Peyer's patch (tissue), 4 donors: ENCODE results near the gene CDC42BPA. TPM values are rescaled to one million over a fixed set of nuclear protein-coding genes. Genes with fewer than 3 reads are reported as not detected.
A peak's percentile ranks its signal among the peaks of the same experiment; 100 is the strongest.

ENCODE experiments used
- DNase-seq, 3 donors: peaks; one replicate each; pipeline ENCODE4 v3.0.0-alpha.2; 2017 to 2019
- H3K27ac ChIP-seq, 4 donors: fragments of 200-600 bp; sonication (generic); one replicate each; pipeline ENCODE4 v1.5.1; 2016 to 2019
- H3K27me3 ChIP-seq, 2 donors: fragments of 200-600 bp; sonication (generic); one replicate each; pipeline ENCODE4 v1.5.1; 2019
- H3K36me3 ChIP-seq, 3 donors: fragments of 200-600 bp; sonication (generic); one replicate each; pipeline ENCODE4 v1.5.1; 2016 to 2019
- H3K4me1 ChIP-seq, 4 donors: fragments of 200-600 bp; sonication (generic); one replicate each; pipeline ENCODE4 v1.5.1; 2016 to 2019
- H3K4me3 ChIP-seq, 4 donors: fragments of 200-600 bp; sonication (generic); 1 replicate in 3 of 4; 2 replicates in 1 of 4; pipeline ENCODE4 v1.5.1; 2016 to 2019; ENCODE audit warnings: mild to moderate bottlenecking in 1 of 4
- H3K9me3 ChIP-seq, 4 donors: fragments of 200-600 bp; sonication (generic); one replicate each; pipeline ENCODE4 v1.5.1; 2016 to 2019; ENCODE audit warnings: mild to moderate bottlenecking in 1 of 4
- POLR2A ChIP-seq, 2 donors: fragments of 450-650 bp; IDR thresholded peaks; one replicate each; pipeline ENCODE4 v1.5.1; 2017; ENCODE audit warnings: antibody characterized with exemption in 2 of 2, mild to moderate bottlenecking in 2 of 2, moderate library complexity in 2 of 2
- small RNA-seq, 2 donors: library from RNA; depleted of rRNA; stranded (forward); fragments of <200 nt; gene quantifications; one replicate each; pipeline ENCODE3, GENCODE V24; 2016
- total RNA-seq, 4 donors: library from RNA; depleted of rRNA; stranded (reverse); fragments of >200 nt; gene quantifications; one replicate each; pipeline ENCODE4 v1.1.0, GENCODE V29; 2016
- TF ChIP-seq, protein P1 (sequence below), 6 experiments: fragments of 450-650 bp in 4 of 6; fragments of 200-600 bp in 2 of 6; sonication (generic) in 1 of 6; IDR thresholded peaks; one replicate each; pipeline ENCODE4 v1.5.1; 2017 to 2019; ENCODE audit warnings: antibody characterized with exemption in 6 of 6, mild to moderate bottlenecking in 3 of 6, moderate library complexity in 1 of 6

CDC42BPA gene
- total RNA-seq, 4 donors from 2014 or later, result 49.3 to 107 (median 53.9) TPM

GRCh38 chr1:226943156-226943555, 375.1 kb downstream of the CDC42BPA start:
- Histone ChIP-seq H3K27me3 (no peaks in the 10 kb centered on the region), H3K36me3 (no peaks in the 10 kb centered on the region), H3K4me3 (no peak overlapping the region), H3K27ac (no peak overlapping the region), H3K4me1 (peaks cover 3 to 74% (median 8%) of the 10 kb centered on the region in 4 donors), H3K9me3 (no peaks in the 10 kb centered on the region)
- TF ChIP-seq, protein P1, sequence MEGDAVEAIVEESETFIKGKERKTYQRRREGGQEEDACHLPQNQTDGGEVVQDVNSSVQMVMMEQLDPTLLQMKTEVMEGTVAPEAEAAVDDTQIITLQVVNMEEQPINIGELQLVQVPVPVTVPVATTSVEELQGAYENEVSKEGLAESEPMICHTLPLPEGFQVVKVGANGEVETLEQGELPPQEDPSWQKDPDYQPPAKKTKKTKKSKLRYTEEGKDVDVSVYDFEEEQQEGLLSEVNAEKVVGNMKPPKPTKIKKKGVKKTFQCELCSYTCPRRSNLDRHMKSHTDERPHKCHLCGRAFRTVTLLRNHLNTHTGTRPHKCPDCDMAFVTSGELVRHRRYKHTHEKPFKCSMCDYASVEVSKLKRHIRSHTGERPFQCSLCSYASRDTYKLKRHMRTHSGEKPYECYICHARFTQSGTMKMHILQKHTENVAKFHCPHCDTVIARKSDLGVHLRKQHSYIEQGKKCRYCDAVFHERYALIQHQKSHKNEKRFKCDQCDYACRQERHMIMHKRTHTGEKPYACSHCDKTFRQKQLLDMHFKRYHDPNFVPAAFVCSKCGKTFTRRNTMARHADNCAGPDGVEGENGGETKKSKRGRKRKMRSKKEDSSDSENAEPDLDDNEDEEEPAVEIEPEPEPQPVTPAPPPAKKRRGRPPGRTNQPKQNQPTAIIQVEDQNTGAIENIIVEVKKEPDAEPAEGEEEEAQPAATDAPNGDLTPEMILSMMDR (IDR thresholded peaks at IDR 0.05), result no peak
- no peak for TF ChIP-seq POLR2A (IDR thresholded peaks at IDR 0.05)
- DNase-seq, result peak in 1 of 3 donors; percentile 27

DNA sequence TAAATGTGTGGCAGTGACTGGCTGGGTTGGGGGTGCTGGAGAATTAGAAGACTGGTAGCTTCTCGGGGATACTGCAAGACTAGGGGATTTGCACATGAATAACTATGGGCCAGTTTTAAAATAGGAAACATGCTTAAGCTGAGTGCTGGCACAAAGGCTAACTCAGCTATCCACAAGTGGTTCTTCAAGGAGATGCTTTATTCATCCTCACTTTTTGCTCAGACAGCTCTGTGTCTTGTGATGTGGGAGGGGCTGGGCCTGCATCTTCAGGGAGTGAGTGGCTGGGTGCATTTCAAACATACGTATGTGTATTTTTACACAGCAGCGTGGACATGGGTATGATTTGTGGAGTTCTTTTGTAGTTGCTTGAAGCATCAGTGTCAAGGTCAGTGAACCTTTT, 375.9 kb downstream of the CDC42BPA start:
- no peak overlapping the region for H3K27ac ChIP-seq
- H3K27me3 ChIP-seq, result no peaks in the 10 kb centered on the region
- H3K4me1 ChIP-seq, result peaks cover 3 to 76% (median 8%) of the 10 kb centered on the region in 4 donors
- no peaks in the 10 kb centered on the region for H3K9me3 ChIP-seq
- no peak overlapping the region for H3K4me3 ChIP-seq
- TF ChIP-seq, protein P1 (IDR thresholded peaks at IDR 0.05), result no peak
- TF ChIP-seq POLR2A (IDR thresholded peaks at IDR 0.05), result no peak
- no peaks in the 10 kb centered on the region for H3K36me3 ChIP-seq
- DNase-seq, result peak in 1 of 3 donors; percentile 37

- TF ChIP-seq POLR2A (IDR thresholded peaks at IDR 0.05), result no peak
- TF ChIP-seq, protein P1 (IDR thresholded peaks at IDR 0.05), result no peak
- no peaks in the 10 kb centered on the region for H3K9me3 ChIP-seq
- no peak for DNase-seq
- H3K4me3 ChIP-seq, result peak overlapping the region; percentile 74 to 92 (median 82)
- H3K36me3 ChIP-seq, result no peaks in the 10 kb centered on the region
- H3K27ac ChIP-seq, result peak overlapping the region in 3 of 4 donors; percentile 69 to 91 (median 77)
- no peaks in the 10 kb centered on the region for H3K27me3 ChIP-seq
- peaks cover 3 to 61% (median 5%) of the 10 kb centered on the region in 4 donors for H3K4me1 ChIP-seq
These were observed 377.6 kb downstream of the CDC42BPA start for GRCh38 chr1:226940806-226941067.

DNA sequence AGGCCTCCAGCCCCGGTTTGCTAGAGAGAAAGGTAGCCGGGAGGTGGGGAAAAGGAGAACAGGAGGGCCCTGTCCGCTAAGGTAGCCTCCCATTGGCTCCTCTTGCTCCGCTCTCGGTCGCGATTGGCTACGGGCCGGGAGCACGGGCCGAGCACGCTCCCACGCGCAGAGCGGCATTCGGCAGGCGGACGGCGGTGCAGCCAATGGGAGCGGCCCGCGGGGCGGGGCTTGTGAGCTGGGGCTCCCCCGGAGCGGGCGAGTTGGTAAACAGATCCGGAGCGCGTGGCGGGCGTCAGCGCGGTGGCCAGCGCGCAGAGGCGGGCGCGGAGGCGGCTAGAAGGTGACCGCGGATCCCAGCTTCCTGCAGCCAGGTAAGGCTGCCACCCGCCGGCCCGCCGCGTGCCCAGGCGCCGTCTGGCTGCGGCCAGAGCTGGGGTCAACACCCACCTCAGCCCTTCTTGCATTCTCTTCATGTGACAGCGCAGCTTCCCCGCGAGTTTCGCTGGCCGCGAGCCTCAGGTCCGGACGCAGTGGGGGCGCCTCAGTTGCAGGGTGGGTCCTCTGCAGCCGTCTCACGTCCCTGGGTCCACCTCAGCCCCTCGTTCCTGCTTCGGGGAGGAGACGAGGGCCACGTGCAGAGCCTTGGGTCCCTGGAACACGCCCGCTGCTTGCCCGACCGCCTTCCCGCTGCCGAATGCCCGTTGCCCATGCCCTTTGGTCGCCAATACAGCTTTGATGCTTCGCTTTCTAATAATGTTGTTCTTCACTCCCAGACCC, 378.1 kb downstream of the CDC42BPA start, which contains the start of gene COQ8A:
Gene COQ8A, plus strand, starts transcription at position 266 of the 777 bp plus-strand sequence. CDS start 21,092 bp downstream, outside the sequence.
- DNase-seq, result peak; percentile 98 to 100 (median 99)
- H3K9me3 ChIP-seq, result peaks cover 0 to 3% (median 0%) of the 10 kb centered on the region in 4 donors
- peaks cover 3 to 56% (median 5%) of the 10 kb centered on the region in 4 donors for H3K4me1 ChIP-seq
- H3K36me3 ChIP-seq, result no peaks in the 10 kb centered on the region
- peak in 1 of 2 donors; percentile 1 for TF ChIP-seq POLR2A (IDR thresholded peaks at IDR 0.05)
- TF ChIP-seq, protein P1 (IDR thresholded peaks at IDR 0.05), result no peak
- H3K27me3 ChIP-seq, result no peaks in the 10 kb centered on the region
- peak within 1 kb of the TSS; percentile 74 to 92 (median 82) for H3K4me3 ChIP-seq
- H3K27ac ChIP-seq, result peak within 1 kb of the TSS; percentile 85 to 99 (median 92)

Small RNA genes within 50 kb of the gene (small RNA-seq; reads per million reads assigned to genes)
- 0 reads per million in 2 donors for gene AL353689.1

Other genes starting within 250 kb of the CDC42BPA start
- gene ZNF678, start 245.1 kb upstream of the CDC42BPA start, total RNA-seq, result 10 to 100 TPM in 2 of 4 donors, 1 to 10 TPM in 2; 3.9 to 32.2 (median 10.6) TPM